ENCODE measurements around the gene JAML.
A peak's percentile ranks its signal among the peaks of the same experiment; 100 is the strongest.
"Not testable (repeated sequence)": the region's sequence is repeated elsewhere in the genome, so short reads cannot be mapped to it uniquely, and the experiment has no call there.

Gene JAML

GRCh38 chr11:118198370-118198769 lies 26.4 kb downstream of the JAML start:
- DNase-seq (ENCODE audit: insufficient read length, low spot score) (peak; percentile 55), FAIRE-seq (no peak)
- TF ChIP-seq CTCF (IDR thresholded peaks at IDR 0.05; ENCODE audit: insufficient read depth, missing control alignments): peak; percentile 83

- DNase-seq (ENCODE audit: insufficient read length, low spot score) (no peak), FAIRE-seq (no peak)
- no peak for TF ChIP-seq CTCF (IDR thresholded peaks at IDR 0.05; ENCODE audit: insufficient read depth, missing control alignments)
Observed at GRCh38 chr11:118194835-118195627, 29.8 kb downstream of the JAML start.

- no peak for DNase-seq (ENCODE audit: insufficient read length, low spot score)
- no peak for TF ChIP-seq CTCF (IDR thresholded peaks at IDR 0.05; ENCODE audit: insufficient read depth, missing control alignments)
- FAIRE-seq: no peak
Observed at GRCh38 chr11:118193910-118194566, 30.8 kb downstream of the JAML start.

GRCh38 chr11:118192817-118193216 lies 32.0 kb downstream of the JAML start:
- DNase-seq (ENCODE audit: insufficient read length, low spot score); FAIRE-seq: not testable (repeated sequence)

- not testable (repeated sequence) for FAIRE-seq; DNase-seq (ENCODE audit: insufficient read length, low spot score)
Observed at GRCh38 chr11:118190942-118191506, 33.8 kb downstream of the JAML start.

- FAIRE-seq: no peak
- TF ChIP-seq CTCF (IDR thresholded peaks at IDR 0.05; ENCODE audit: insufficient read depth, missing control alignments): no peak
- no peak for DNase-seq (ENCODE audit: insufficient read length, low spot score)
Observed at GRCh38 chr11:118186346-118187107, 38.3 kb downstream of the JAML start.

- DNase-seq (ENCODE audit: insufficient read length, low spot score) (no peak), FAIRE-seq (no peak)
- no peak for TF ChIP-seq CTCF (IDR thresholded peaks at IDR 0.05; ENCODE audit: insufficient read depth, missing control alignments)
Observed at GRCh38 chr11:118184784-118185579, 39.8 kb downstream of the JAML start.

GRCh38 chr11:118183691-118184090 lies 41.1 kb downstream of the JAML start:
- DNase-seq (ENCODE audit: insufficient read length, low spot score); FAIRE-seq: not testable (repeated sequence)
